Stimulated activated CD4-positive, alpha-beta T cell treated with anti-CD3 and anti-CD28 coated beads, Interleukin-2, amount 100 ng/mL, for 24 hours (primary cell): ENCODE data around the gene LAMC1.

ENCODE experiments used
- DNase-seq, 2 donors: peaks; one replicate each; pipeline ENCODE4 v3.0.0-alpha.2; 2020

LAMC1 gene

DNA sequence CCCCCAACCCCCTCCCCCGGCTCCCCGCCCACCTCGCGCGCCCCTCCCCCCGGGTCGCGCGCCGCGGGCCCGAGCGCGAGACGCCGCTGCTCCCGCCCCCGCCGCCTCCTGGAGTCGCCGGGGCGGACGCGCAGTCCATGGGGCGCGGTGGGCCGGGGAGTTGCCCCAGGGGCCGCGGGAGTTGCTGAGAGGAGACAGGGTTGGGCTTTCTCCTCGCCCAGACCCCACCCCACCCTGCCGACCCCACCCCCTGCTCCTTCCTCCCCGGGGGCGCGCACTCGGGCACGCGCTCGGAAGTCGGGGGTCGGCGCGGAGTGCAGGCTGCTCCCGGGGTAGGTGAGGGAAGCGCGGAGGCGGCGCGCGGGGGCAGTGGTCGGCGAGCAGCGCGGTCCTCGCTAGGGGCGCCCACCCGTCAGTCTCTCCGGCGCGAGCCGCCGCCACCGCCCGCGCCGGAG is at the start of gene LAMC1:
Gene LAMC1 (plus strand): TSS at position 275 of the 455 bp plus-strand sequence. CDS start 297 bp downstream, outside the sequence.
- DNase-seq: peak in 1 of 2 donors; percentile 28

DNA sequence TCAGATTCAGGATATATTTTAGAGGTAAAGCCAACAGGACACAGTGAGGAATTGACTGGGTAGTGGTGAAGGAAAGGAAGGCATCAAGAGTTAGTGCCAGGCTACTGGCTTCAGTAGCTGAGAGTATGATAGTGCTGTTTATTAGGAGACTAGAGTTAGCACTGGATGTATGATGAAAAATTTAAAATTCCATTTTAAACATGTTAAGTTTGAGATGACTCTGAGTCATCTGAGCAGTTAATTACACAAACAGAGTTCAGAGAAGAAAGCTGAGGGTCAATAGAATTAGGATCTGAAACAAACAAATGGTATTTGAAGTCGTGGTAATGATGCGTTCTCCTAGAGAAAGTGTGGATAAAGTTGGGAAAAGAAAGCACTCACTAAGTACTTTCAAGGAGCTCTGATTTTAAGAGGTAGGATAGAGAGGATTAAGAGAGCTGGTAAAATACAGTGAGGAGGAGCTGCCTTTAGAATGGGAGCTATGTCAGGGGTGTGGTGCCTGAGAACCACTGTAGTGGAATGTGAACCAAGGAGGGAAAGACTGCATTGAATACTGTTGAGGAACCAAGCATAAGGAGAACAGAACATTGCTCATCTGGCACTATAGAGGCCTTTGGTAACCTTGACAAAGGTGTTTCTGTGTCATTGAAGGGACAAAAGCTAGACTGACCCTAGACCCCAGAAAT is 48.6 kb upstream of the LAMC1 start:
- no peak for DNase-seq

DNA sequence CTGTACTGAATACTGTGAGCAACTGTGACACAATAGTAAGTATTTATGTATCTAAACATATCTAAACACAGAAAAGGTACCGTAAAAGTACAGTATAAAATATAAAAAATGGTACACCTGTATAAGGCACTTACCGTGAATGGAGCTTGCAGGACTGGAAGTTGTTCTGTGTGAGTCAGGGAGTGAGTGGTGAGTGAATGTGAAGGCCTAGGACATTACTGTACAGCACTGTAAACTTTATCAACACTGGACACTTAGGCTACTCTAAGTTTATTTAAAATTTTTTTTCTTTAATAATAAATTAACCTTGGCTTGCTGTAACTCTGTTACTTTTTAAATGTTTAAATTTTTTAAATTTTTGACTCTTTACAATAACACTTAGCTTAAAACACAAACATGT is 45.7 kb upstream of the LAMC1 start:
- no peak for DNase-seq

DNA sequence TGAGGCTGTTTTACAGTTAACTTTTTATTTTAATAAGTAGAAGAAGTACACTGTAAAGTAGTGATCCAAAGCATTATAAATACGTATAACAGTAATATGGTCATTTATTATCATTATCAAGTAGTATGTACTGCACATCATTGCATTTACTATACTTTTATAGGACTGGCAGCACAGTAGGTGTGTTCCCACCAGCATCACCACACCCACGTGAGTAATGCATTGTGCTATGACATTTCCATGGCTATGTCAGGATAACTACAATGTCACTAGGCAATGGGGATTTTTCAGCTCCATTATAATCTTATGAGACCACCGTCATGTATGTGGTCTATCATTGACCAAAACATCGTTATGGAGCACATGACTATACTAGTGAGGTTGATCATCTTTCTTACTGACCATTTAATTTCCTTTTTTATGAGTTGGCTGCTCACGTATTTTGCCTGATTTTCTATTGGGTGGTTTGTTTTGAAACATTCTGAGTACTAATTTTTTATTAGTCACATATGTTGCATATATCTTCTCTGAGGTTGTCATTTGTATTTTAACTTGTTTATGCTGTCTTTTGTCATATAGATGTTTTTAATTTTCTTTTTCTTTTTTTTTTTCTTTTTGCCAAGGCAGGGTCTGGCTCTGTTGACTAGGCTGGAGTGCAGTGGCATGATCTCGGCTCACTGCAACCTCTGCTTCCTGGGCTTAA is 44.9 kb upstream of the LAMC1 start:
- no peak for DNase-seq

DNA sequence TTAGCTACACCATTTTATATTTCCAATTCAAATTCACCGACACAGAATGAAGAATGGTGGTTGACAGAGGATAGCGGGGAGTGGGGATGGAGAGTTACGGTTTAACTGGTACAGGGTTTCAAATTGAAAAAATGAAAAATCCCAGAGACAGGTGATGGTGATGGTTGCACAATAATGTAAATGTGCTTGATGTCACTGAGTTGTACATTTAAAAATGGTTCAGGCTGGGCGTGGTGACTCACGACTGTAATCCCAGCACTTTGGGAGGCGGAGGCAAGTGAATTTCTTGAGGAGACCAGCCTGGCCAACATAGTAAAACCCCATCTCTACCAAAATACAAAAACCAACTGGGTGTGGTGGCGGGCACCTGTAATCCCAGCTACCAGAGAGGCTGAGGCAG is 39.1 kb upstream of the LAMC1 start:
- DNase-seq: no peak

DNA sequence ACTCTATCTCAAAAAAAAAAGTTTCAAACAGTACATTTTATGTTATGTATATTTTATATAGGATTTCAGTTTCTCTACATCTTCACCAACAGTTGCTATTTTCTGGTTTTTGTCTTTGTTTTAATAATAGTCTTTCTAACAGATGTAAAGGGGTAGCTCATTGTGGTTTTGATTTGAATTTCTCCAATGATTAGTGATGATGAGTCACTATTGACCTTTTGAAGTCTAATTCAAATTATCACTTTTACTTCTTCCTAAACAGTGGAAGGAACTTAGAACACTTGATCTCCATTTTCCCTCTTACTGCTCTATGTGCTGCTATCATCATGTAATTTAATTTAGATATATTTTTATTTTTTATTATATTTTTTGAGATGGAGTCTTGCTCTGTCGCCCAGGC is 38.6 kb upstream of the LAMC1 start:
- DNase-seq: no peak

DNA sequence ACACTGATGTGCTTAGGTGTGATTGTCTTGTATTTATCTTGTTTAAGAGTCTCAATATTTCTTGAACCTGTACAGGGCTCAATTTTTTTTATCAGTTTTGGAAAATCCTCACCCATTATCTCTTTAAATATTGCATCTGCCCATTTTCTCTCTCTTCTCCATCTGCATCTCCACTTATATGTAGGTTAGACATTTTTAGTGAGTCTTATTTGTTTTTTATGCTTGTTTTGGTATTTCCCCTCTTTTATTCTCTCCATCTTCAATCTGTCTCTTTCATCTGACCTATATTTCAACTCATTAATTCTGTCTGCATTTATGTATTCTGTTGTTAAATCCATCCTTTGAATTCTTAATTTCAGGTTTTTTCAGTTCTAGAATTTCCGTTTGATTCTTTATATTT is 37.3 kb upstream of the LAMC1 start:
- no peak for DNase-seq

DNA sequence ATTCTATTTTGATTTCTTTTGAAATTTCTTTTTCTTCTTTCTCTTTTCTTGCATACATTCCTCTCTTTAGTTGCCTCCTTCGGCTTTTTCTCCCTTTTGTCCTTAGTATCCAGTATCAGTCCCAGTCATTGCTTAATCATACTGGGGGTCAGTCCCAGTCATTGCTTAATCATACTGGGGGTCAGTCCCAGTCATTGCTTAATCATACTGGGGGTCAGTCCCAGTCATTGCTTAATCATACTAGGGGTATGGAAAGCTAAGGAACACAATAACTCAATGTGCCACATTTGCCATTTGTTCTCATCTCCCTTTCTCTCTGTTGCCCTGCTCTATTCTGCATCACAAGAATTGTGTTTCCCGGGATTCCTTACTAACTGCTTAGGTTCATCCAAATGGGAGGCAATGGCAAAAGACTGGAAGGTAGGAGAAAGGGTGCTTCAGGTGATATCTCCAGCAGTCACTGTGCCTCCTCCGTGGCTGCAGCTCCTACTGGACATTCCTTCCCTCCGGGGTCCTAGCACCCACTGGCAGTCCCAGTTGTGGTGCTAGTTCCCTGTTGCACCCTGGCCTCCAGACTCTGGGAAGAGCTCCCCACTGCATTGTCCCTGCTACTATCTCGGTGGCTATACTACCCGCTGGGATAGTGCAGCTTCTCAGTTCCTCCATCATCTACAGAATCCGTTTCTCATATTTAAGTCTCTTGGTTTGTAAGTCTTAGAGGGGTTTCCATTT is 32.6 kb upstream of the LAMC1 start:
- DNase-seq: no peak

DNA sequence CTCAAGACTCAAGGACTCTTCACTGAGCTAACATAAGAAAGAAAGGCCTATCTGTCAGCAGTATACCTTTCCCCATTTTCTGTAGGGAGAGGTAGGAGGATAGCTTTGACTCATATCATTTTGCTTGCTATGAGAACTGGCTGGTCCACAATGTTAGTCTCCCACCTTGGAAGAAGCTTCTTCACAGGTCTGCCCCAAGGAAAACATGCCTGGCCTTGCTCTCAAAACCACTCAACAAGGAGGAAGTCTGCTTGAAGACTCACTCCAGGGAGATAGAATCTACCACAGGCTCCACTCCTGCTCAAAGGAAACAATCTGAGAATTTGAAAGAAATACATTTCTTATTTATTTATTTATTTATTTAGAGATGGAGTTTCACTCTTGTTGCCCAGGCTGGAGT is 29.5 kb upstream of the LAMC1 start:
- no peak for DNase-seq

DNA sequence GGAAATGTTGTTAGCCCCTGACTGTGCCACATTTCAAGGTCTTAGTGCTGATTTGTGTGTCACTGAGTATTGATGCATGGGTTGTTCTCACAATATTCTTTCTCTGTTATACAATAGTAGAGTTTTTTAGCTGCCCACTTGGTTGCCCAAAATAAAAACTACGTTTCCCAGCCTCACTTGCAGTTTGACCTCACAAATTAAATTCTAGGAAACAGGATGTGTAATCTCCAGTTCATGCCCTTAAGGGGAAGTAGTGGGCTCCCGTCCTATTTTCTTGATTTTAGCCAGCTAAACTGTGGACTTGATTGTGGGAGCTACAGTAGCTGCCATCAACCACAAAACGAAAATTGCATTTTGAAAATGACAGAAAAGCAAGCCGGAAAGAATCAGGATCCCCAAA is 27.3 kb upstream of the LAMC1 start:
- DNase-seq: no peak

DNA sequence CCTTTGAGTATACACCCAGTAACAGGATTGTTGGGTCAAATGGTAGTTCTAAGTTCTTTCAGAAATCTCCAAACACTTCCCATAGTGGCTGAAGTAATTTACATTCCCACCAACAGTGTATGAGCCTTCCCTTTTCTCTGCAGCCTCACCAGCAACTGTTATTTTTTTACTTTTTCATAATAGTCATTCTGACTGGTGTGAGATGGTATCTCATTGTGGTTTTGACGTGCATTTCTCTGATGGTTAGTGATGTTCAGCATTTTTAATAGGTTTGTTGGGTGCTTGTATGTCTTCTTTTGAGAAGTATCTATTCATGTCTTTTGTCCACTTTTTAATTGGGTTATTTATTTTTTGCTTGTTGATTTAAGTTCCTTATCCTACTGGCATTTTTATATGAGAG is 26.4 kb upstream of the LAMC1 start:
- DNase-seq: no peak

DNA sequence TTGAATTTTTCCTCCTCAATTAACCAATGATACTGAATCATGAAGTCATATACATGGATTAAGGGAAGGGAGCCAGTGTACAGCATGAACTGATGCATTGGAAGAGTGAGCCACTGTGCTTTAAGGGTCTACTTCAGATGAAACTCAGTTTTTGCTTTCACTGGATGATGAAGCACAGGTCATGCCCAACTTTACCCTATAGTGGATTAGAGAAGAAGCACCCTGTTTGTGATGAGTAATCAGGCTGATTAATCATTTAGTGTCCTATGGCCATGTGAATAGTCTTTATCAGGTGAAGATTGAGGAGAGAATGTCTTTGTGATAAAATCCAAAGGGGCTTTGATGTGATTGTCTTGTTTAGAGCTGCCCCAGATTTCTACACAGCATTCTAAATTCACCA is 24.7 kb upstream of the LAMC1 start:
- no peak for DNase-seq

DNA sequence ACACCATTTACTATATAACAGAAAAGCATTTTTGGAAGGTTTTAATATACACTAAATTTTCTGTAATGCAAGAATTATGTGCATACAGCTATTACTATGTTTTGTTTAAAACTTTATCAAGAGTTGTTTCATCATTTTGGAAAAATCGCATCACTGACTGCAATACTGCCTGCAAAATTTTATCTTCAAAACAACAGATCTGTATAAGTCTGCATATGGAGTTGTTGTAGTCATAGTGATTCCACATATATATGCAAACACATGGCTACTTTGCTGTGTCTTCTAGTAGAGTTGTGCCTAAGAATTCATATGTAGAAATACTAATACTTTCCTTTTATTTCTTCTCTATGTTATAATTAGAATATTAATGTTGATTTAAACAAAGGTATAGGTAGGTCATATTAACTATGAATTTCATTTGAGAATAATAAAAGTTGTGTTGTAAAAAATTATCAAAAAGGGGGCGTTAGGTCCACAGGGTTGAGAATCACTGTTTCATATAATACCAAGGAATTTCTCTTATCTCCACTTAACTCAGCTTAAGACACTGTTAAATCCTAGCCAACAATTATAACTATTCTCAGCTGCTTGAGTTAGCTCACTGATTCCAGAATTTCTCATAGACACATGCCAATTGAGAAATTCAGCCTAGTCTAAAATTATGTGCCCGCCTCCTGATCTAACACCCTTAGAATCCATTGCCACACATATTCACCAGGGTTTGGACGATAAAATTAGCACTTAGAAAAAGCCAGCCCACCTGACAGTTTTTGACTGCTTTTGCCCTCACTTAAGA is 22.9 kb upstream of the LAMC1 start:
- DNase-seq: no peak

DNA sequence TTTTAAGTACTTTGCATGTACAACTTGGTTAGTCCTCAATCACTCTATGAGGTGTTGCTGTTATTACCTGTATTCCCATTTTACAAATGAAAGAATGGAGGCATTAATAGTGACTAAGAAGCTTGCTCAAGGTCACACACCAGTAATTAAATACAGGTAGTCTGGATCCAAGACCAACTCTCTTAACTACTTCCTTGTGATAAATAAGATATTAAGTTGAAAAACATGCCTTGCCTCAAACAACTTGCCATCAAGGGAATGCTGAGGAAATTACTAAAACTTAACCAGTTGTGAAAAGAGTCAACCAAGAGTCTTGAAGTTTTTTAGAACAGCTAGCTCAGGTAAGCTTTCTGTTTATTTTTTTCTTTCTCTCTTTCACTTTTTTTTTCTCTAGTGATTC is 21.0 kb upstream of the LAMC1 start:
- DNase-seq: no peak

DNA sequence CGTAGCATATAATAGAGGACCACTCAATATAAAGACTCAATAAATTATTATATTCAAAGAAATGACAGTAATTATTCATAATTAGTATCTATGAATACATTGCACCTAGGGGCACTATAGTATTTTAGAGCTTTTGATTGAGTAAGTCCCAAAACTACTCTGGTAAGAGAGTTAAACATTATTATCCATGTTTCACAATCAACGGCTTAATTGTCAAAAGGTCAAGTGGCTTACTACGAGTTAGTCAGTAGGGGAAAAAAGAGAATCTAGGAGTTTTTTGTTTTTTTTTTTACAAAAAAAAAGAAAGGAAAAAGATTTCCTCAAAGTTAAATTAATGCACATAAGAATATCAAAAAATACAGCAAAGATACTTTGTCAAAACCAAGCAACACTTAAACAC is 20.4 kb upstream of the LAMC1 start:
- no peak for DNase-seq

DNA sequence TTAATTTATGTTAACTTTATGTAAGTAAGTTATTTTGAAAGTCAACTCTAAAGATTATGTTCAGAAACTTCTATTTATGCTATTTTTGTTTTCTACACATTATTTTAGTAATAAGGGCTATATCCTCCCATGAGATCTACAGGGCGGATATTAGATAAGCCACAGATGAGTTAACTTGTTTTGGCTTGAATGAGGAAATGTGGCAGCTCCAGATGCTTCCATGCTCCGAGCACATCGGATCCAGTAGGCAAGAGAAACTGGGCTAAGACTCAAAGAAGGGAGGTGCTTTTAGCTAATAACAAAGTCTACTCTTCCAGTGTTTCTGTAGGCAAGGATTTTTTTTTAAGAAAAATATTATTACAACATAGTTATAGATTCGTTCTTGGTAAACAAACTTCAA is 20.0 kb upstream of the LAMC1 start:
- DNase-seq: no peak

DNA sequence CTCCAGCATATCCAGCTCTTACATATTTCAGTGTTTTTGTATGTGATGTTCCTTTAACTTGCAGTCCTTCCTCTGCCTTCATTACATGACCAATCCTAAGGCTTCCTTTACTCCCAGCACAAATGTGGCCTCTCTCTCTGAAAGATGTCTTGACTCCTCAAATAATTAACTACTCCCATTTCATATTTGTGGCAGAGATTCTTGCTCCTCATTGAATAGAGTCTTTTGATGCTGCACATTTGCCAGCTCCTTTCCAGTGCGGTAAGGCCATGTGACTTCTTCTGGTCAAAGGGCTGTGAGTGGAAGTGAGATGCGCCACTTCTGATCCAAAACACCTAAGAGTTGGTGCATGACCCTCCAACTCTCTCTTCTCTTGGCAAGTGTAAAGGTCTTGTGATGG is 19.1 kb upstream of the LAMC1 start:
- no peak for DNase-seq

DNA sequence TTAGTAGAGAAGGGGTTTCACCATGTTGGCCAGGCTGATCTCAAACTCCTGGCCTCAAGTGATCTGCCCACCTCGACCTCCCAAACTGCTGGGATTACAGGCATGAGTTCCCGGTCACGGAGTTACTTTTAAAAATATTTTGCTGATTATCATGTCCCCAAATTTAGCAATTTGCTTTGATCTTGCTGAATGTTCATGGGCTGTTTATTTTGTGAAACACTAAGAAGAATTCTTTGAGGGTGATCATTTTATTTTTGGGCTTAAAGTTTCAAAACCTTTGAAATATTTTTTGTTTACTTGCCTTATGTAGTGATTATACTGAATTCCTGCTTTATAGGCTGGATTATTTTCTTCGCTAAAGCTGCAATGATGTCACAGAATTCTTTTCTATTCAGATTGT is 11.4 kb upstream of the LAMC1 start:
- no peak for DNase-seq

DNA sequence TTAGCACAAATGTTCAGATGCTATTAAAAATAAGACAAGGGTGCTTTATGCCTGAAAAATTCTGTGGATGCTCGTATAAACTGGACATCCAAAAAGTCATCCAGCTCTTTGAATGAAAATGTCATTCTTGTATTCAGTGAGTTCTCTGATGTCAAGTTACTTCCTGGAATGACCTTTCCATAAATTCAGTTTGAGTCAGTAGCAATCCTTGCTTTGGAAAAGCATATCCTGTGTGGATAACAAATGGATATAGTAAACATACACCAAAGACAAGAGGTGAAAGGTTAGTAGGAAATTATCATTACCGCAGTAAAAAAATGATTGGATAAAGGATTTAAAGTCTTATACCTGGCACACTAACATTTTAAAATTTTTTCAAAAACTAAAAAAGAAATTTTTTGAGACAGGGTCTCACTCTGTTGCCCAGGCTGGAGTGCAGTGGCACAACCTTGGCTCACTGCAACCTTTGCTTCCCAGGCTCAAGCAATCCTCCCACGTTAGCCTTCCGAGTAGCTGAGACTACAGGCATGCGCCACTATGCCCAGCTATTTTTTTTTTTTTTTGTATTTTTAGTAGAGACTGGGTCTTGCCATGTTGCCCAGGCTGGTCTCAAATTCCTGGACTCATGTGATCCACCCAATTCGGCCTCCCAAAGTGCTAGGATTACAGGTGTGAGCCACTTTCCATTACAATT is 10.8 kb upstream of the LAMC1 start:
- DNase-seq: no peak

DNA sequence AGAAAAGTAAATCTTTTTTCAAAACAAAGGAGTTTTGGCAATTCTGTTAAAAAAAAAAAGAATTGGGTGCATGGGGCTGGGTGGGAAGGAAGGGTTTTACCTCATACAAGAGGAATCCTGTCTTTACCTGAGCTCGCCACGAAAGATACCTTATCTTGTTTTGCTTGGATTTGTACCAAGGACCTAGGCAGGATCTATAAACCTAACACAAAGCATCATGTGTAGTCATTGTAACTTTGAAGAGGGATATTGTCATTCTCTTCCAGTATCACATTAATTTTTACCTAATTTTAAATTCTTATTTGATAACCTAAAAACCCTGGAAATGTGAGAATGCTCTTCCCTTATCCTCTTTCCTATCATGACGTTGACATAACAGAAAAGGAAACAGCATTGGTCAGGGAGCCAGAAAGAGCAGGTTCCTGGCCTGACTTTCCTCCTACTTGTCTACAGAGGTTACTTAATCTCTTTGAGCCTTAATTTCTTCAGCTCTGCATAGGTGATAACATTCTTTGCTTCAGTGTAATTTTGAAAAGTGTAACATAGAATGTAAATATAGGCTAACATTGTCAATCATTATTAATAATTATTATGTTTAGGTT is 4.0 kb upstream of the LAMC1 start:
- DNase-seq: no peak

DNA sequence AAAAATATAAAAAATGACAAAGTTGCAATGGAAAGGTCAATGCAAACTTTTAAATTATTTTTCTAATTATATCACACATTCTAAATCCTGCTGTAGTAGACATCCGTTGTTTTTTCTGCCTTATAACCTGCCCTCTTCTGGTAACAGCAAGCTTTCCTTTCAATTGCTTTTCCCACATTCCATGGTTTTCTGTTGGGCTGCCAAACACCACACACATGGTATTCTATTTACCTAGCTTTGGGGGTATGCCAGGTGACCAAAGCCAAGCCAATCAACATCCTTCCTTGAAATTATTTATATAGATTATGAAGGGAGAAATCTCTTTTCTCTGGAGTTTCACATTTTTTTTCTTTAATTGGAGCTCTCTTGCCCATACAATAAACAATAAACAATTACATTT is 3.4 kb upstream of the LAMC1 start:
- DNase-seq: no peak
